GM04503 (cell line): Measurements from ENCODE around the gene IGF2R.

ENCODE experiments used
- DNase-seq: peaks from one replicate; pipeline ENCODE4 v3.0.0-alpha.2; 2012; ENCODE audit warnings: low read depth

Gene IGF2R

GRCh38 chr6:160049346-160049745 is 80.5 kb downstream of the IGF2R start:
- DNase-seq, result no peak

- DNase-seq, result no peak
These were observed 81.1 kb downstream of the IGF2R start for GRCh38 chr6:160050022-160050421.

- DNase-seq, result no peak
These were observed 82.5 kb downstream of the IGF2R start for GRCh38 chr6:160051390-160051789.

- no peak for DNase-seq
These were observed 85.4 kb downstream of the IGF2R start for GRCh38 chr6:160054271-160054670.

- no peak for DNase-seq
These were observed 86.0 kb downstream of the IGF2R start for GRCh38 chr6:160054913-160055312.

- DNase-seq, result no peak
These were observed 86.5 kb downstream of the IGF2R start for GRCh38 chr6:160055378-160055777.

- DNase-seq, result no peak
These were observed 86.9 kb downstream of the IGF2R start for GRCh38 chr6:160055813-160056212.

- DNase-seq, result no peak
These were observed 88.2 kb downstream of the IGF2R start for GRCh38 chr6:160057080-160057479.

- DNase-seq, result no peak
These were observed 89.8 kb downstream of the IGF2R start for GRCh38 chr6:160058603-160059215.

GRCh38 chr6:160060221-160060620 is 91.3 kb downstream of the IGF2R start:
- DNase-seq, result no peak

- DNase-seq, result no peak
These were observed 92.1 kb downstream of the IGF2R start for GRCh38 chr6:160060920-160061447.

- no peak for DNase-seq
These were observed 95.0 kb downstream of the IGF2R start for GRCh38 chr6:160063771-160064413.

- DNase-seq, result no peak
These were observed 96.3 kb downstream of the IGF2R start for GRCh38 chr6:160065200-160065599.

GRCh38 chr6:160067564-160067963 is 98.7 kb downstream of the IGF2R start:
- no peak for DNase-seq

- no peak for DNase-seq
These were observed 99.5 kb downstream of the IGF2R start for GRCh38 chr6:160068346-160068745.

- no peak for DNase-seq
These were observed 100.2 kb downstream of the IGF2R start for GRCh38 chr6:160069050-160069454.

- no peak for DNase-seq
These were observed 100.6 kb downstream of the IGF2R start for GRCh38 chr6:160069459-160069858.

GRCh38 chr6:160070427-160070826 is 101.5 kb downstream of the IGF2R start:
- no peak for DNase-seq

GRCh38 chr6:160070831-160071230 is 101.9 kb downstream of the IGF2R start:
- DNase-seq, result no peak

- DNase-seq, result no peak
These were observed 103.2 kb downstream of the IGF2R start for GRCh38 chr6:160071805-160072690.

GRCh38 chr6:160073272-160073671 is 104.4 kb downstream of the IGF2R start:
- DNase-seq, result no peak

GRCh38 chr6:160076009-160076408 is 107.1 kb downstream of the IGF2R start:
- DNase-seq, result no peak

- no peak for DNase-seq
These were observed 108.1 kb downstream of the IGF2R start for GRCh38 chr6:160077024-160077423.
